ENCODE measurements around the gene GOLGA8M. TPM values are rescaled to one million over a fixed set of nuclear protein-coding genes. Genes with fewer than 3 reads are reported as not detected.
"Not testable (repeated sequence)": the region's sequence is repeated elsewhere in the genome, so short reads cannot be mapped to it uniquely, and the experiment has no call there.

The GOLGA8M gene
- polyA plus RNA-seq (ENCODE audit: insufficient read length) = 1.8 TPM

- not testable (repeated sequence) for DNase-seq (ENCODE audit: low read depth)
Measured at GRCh38 chr15:28712270-28712669, at the start of gene GOLGA8M. Gene GOLGA8M (minus strand): TSS chr15:28712421. CDS start chr15:28712323, 98 bp downstream.

DNA sequence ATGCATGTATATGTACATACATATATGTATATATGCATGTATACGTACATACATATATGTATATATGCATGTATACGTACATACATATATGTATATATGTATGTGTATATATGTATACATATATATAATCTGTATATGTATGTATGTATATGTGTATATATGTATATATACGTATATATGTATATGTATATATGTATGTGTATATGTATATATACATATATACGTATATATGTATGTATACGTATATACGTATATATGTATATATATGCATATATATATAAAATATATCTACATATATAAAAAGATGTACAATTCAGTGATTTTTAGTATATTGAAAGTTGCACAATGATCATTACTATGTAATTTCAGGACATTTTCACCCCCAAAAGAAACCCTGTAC lies 30.7 kb upstream of the GOLGA8M start:
- not testable (repeated sequence) for DNase-seq (ENCODE audit: low read depth)

DNA sequence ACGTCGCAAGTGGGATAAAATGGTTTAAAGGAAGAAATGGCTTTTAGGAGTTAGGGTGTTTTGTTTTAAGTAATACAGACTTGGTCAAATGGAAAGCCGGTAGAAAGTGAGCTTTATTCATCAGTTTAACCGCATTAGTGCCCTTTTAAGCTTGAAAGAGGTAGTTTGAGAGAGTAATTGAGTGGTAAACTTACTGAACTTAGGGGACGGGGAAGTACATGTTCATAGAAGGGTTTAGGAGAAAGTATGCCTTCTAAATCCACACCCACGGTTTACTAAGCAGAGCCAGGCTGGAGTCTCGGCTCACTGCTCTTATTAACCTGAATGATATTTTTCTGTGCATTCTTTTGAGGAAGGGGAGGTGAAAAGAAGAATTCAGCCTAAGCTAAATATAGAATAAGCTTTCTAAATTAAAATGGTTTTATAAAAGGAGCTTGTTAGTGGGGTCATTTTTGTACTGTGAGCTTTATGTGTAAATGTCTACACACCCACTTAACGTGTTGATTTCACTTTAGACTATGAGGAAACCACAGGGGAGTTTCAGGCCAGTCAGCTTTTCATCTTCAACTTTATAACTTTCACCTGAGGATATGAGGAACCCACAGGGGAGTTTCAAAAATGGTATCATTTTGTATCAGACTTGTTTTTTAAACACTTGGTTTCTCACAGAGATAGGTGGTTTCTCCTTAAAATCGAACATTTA lies 26.5 kb upstream of the GOLGA8M start:
- not testable (repeated sequence) for DNase-seq (ENCODE audit: low read depth)

DNA sequence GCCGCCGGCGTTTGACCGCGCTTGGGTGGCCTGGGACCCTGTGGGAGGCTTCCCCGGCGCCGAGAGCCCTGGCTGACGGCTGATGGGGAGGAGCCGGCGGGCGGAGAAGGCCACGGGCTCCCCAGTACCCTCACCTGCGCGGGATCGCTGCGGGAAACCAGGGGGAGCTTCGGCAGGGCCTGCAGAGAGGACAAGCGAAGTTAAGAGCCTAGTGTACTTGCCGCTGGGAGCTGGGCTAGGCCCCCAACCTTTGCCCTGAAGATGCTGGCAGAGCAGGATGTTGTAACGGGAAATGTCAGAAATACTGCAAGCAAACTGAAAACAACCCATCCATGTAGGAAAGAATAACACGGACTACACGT lies 26.0 kb upstream of the GOLGA8M start:
- not testable (repeated sequence) for DNase-seq (ENCODE audit: low read depth)

- not testable (repeated sequence) for DNase-seq (ENCODE audit: low read depth)
Measured at GRCh38 chr15:28737521-28738199, 25.4 kb upstream of the GOLGA8M start.

DNA sequence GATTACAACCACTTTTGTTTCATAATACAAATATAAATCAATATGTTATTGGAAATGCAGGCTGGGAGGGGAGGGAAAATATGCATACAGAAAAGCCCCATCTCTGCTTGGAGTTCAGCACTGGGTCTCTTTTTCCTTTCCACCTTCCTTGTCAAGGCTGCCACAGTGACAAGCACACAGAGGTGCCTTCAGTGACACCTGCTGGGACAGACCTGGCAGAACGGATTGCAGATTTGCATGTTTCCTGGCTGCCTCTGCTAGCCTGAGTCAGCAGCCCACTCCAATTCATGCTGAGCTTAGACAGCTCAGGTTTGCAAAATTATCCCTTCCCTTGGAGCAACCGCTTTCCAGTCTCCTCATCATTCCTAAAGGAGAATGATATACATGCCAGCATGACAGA lies 15.8 kb upstream of the GOLGA8M start:
- DNase-seq (ENCODE audit: low read depth) = not testable (repeated sequence)

DNA sequence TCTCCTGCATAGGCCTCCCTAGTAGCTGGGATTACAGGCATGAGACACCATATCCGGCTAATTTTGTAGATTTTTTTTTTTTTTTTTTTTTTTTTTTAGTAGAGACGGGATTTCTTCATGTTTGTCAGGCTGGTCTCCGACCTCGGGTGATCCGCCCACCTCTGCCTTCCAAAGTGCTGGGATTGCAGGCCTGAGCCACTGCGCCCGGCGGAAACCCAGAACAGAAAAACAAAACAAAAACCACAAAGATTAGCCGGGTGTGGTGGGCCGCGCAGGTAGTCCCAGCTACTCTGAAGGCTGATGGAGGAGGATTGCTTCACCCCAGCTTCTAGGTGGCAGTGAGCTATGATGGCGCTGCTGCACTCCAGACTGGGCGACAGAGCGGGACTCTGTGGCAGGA lies 14.8 kb upstream of the GOLGA8M start:
- DNase-seq (ENCODE audit: low read depth) = not testable (repeated sequence)

GRCh38 chr15:28726102-28726501 lies 13.9 kb upstream of the GOLGA8M start:
- no peak for DNase-seq (ENCODE audit: low read depth)

- no peak for DNase-seq (ENCODE audit: low read depth)
Measured at GRCh38 chr15:28725556-28725955, 13.3 kb upstream of the GOLGA8M start.

GRCh38 chr15:28723986-28724385 lies 11.8 kb upstream of the GOLGA8M start:
- DNase-seq (ENCODE audit: low read depth) = not testable (repeated sequence)

GRCh38 chr15:28719626-28720025 lies 7.4 kb upstream of the GOLGA8M start:
- not testable (repeated sequence) for DNase-seq (ENCODE audit: low read depth)

DNA sequence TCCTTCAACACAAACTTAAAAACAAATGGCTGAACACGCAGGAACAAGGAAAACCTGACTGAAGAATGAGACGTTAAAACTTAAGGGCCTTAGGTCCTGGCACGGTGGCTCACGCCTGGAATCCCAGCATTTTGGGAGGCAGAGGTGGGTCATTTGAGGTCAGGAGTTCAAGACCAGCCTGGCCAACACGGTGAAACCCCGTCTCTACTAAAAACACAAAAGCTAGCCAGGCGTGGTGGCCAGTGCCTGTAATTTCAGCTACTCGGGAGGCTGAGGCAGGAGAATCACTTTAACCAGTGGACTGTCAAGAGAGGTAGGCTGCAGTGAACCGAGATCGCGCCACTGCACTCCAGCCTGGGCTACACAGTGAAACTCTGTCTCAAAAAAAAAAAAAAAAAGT lies 6.4 kb upstream of the GOLGA8M start:
- not testable (repeated sequence) for DNase-seq (ENCODE audit: low read depth)

- DNase-seq (ENCODE audit: low read depth) = not testable (repeated sequence)
Measured at GRCh38 chr15:28714176-28714575, 2.0 kb upstream of the GOLGA8M start.

DNA sequence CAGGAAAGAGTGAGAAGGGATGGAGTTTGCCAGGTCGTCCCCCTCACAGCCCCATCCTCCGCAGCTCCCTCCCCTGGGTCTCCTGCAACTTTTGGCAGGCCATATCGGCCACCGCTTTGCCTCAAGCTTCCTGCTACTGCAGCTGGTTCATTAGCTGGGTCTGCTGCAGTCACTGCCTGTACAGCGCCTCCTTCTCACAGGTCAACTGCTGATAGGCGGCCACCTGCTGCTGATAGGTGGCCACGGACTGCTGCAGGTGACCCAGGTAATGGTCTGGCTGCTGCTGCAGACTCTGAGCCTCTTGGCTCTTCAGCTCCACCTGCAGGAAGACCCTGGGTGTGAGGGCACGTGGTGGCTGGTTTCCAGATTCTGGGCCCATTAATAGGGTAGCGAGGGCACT lies 8.3 kb downstream of the GOLGA8M start:
- DNase-seq (ENCODE audit: low read depth) = not testable (repeated sequence)

- not testable (repeated sequence) for DNase-seq (ENCODE audit: low read depth)
Measured at GRCh38 chr15:28702427-28702826, 9.8 kb downstream of the GOLGA8M start.

DNA sequence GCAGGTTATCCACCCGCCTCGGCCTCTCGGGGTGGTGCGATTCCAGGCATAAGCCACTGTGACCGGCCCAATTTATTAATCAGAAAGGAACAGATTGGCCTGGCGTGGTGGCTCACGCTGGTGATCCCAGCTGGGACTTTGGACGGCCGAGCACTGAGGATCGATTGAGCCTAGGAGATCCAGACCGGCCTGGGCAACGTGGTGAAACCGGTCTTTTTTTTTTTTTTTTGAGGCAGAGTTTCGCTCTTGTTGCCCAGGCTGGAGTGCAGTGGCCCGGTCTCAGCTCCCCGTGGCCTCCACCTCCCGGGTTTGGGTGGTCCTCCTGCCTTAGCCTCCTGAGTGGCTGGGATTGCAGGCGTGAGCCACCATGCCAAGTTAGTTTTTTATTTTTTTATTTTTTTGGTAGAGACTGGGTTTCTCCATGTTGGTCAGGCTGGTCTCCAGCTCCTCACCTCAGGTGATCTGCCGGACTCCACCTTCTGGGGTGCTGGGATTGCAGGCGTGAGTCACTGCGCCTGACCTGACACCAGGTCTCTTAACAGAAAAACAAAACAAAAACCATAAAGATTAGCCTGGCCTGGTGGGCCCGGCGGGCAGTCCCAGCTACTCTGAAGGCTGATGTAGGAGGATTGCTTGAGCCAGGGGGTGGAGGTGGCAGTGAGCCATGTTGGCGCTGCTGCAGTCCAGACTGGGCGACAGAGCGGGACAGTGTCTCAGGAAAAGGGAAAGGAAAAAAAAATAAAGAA lies 18.0 kb downstream of the GOLGA8M start:
- not testable (repeated sequence) for DNase-seq (ENCODE audit: low read depth)

DNA sequence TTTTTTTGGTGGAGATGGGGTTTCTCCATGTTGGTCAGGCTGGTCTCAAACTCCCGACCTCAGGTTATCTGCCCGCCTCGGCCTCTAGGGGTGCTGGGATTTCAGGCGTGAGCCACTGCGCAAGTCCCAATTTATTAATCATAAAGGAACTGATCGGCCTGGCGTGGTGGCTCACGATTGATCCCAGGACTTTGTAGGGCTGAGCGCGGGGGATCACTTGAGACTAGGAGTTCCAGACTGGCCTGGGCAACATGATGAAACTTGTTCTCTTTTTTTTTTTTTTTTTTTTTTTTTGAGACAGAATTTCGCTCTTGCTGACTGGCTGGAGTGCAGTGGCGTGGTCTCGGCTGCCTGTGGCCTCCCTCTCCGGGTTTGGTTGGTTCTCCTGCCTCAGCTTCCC lies 19.2 kb downstream of the GOLGA8M start:
- DNase-seq (ENCODE audit: low read depth) = not testable (repeated sequence)

- DNase-seq (ENCODE audit: low read depth) = not testable (repeated sequence)
Measured at GRCh38 chr15:28673533-28673932, 38.7 kb downstream of the GOLGA8M start.

- not testable (repeated sequence) for DNase-seq (ENCODE audit: low read depth)
Measured at GRCh38 chr15:28672122-28672521, 40.1 kb downstream of the GOLGA8M start.

GRCh38 chr15:28666402-28666801 lies 45.8 kb downstream of the GOLGA8M start:
- not testable (repeated sequence) for DNase-seq (ENCODE audit: low read depth)

DNA sequence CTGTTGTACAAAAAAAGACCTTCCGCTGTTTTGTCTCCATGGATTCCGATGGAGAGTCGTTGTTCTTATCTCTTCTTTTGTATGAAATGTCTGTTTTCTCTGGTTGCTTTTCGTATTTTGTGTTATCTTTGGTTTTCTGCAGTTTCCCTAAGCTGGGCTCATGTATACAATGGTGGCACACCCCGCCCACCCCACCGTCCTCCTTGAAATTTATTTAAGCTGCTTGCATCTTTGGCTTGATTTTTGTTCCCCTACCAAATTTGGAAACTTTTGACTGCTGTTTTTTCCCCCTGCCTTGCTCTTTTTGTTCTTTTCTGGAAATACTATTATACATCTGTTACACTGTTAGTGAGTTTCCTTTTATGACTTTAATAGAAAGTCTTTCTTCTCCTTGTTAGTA lies 47.6 kb downstream of the GOLGA8M start:
- DNase-seq (ENCODE audit: low read depth) = not testable (repeated sequence)

DNA sequence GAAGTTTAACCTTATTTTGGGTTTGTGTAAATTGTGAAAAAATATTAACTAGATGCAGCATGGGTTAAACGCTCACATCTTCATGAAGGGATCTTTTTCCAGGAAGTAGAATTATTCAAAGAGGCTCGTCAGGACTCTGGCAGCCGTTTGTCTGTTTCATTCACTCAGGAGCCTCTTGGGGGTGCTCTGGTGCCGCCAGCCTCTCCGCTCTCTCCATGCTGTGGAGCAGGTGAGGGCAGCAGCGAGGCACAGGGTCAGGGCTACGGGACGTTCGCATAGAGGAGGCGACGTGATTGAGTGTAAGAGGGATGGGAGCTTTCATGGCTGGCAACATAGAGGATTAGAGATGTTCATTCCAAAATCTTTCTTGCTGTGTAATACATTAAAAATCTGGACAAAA lies 48.5 kb downstream of the GOLGA8M start:
- DNase-seq (ENCODE audit: low read depth) = not testable (repeated sequence)
